GM19043 (cell line): ENCODE measurements around the gene DNAJC21.

Experiments used
- ATAC-seq: cut with Tn5 transposase; IDR thresholded peaks from one replicate; pipeline ENCODE4 v1.9.1; 2021; ENCODE audit warnings: low read depth; ENCODE audit not compliant: unreplicated experiment

DNAJC21 gene

GRCh38 chr5:34976347-34976746 lies 47.0 kb downstream of the DNAJC21 start:
- no peak for ATAC-seq

GRCh38 chr5:34977934-34978613 lies 48.7 kb downstream of the DNAJC21 start:
- peak; percentile 97 for ATAC-seq

DNA sequence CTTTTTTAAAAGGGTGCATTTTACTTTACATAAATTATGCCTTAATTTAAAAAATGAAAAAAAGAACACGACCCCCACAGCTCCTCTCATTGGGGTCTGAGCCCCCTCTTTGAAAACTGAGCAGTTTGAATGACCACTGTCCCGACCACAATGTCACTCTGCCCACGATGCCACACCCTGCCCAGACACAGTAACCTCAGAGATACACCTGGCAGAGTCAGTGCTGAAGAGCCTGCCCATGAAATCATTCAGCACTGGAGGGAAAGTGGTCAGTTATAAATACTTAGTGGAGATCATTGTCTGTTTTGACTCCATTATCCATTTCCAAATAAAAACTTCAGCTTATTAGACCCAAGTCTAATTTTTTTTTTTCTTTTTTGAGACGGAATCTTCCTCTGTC lies 49.3 kb downstream of the DNAJC21 start:
- no peak for ATAC-seq

DNA sequence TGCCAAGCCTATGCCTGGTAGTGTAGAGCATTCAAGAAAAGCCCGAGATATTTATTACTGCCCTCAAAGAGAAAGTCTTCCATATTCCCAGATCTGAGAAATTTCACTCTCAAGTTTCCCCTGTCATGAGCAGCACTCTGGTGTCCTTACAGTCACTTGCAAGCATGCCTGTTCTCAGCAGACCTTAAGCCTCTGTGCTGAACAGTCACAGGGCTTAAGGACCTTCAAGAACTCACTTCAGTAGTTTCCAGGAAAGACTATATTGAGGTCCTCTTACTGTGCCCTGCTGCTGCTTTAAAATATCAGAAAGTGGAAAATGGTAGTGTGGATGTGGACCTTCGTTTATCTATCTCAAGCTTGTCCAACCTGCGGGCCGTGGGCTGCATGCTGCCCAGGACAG lies 53.5 kb downstream of the DNAJC21 start:
- no peak for ATAC-seq

DNA sequence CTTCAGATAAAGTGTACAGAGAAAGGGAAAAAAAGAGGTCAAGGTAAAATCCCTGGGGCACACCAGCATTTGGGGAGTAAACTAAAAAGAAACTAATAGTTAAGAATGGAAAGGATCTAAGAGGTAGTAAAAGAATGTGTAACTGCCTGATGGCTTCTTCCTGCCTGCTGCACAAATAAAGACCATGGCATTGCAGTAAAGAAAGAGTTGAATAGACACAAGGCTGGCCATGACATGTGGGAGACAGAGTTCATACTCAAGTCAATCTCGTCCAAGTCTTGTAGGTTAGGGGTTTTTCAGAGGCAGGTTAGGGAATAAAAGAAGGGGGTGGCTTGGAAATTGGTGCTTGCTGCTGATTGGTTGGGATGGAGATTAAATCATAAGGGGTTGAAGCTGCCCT lies 57.6 kb downstream of the DNAJC21 start:
- no peak for ATAC-seq

GRCh38 chr5:34991486-34992238 lies 62.3 kb downstream of the DNAJC21 start:
- ATAC-seq: no peak

DNA sequence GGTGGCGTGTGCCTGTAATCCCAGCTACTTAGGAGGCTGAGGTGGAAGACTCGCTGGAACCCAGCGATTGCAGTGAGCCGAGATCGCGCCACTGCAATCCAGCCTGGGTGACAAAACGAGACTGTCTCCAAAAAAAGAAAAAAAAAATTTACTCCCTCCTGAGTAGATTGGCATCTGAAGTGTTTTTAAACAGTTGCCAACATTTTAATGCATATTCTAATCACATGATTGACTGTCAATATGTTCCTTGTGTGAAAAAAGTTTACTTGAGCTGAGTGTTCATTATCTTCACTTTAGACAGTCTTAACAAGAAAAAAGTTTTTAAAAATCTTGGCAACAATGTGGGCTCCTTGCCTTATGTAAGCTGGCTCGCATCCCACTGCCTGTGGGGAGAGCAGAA lies 64.6 kb downstream of the DNAJC21 start:
- no peak for ATAC-seq

- ATAC-seq: no peak
Measured at GRCh38 chr5:34996261-34996660, 66.9 kb downstream of the DNAJC21 start.

- no peak for ATAC-seq
Measured at GRCh38 chr5:34998058-34998789, 68.9 kb downstream of the DNAJC21 start.

- no peak for ATAC-seq
Measured at GRCh38 chr5:35001842-35002241, 72.5 kb downstream of the DNAJC21 start.

DNA sequence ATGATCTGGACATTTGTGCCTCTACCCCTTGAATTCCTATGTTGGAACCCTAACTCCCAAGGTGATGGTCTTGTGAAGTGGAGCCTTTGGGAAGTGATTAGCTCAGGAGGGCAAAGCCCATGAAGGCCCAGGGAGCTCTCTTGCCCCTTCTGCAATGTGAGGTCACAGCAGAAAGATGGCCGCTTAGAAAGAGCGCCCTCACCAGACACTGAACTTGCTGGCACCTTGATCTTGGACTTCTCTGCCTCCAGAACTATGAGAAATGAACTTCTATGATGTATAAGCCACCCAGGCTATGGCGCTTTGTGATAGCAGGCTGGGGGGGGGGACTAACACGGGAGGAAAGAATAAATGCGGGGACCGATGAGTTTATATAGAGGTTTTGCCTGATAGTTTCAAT lies 73.1 kb downstream of the DNAJC21 start:
- ATAC-seq: no peak

DNA sequence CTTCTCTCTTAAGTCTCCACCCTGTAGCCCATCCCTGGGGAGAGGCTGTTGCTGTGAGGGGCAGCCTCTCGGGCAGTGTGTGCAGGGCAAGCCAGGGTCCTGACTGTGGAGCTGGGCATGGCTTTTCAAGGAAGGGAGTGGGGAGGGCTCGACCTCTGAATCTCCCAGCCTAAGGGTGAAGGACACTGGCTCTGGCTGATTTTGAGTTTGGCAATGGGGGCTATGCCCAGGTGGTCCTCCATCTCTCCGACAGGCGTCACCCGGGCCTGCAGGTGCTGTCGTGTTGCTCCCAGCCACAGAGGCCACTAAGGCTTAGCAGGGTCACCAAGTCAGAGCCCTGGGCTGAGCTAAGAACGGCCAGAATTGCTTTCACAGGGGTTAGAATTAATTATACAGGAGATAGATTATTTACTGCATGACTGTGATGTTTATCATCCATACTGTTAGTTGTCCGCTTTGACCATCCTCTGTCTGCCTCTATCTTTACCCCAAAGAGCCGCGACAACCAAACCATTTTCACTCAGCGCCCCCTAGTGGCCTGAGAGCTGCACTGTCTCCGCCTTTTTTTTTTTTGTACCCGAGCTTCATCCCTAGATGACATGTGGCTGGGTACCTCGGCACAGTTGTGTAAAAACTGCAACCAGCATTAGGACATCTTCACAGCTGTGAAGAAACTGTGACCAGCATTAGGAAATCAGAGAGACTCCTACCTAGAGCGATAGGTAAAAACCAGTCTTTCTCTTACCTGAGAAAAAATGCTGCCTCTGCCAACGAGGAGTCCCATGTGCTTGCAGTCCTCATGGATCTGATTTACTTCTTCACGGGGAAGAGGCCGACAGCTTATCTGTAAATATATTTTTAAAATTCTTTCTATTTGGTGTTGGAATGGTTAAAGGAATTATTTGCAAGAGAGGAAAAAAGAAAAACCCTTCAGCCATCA lies 73.9 kb downstream of the DNAJC21 start:
- peak; percentile 62 for ATAC-seq

GRCh38 chr5:35004200-35004599 lies 74.8 kb downstream of the DNAJC21 start:
- ATAC-seq: no peak

- no peak for ATAC-seq
Measured at GRCh38 chr5:35004771-35005170, 75.4 kb downstream of the DNAJC21 start.
